Liver (tissue), 2 donors: ENCODE measurements around the gene VPS37B.

Experiments used
- CTCF ChIP-seq: fragments of 150-350 bp; IDR thresholded peaks from 2 replicates; pipeline ENCODE4 v1.5.1; 2017; ENCODE audit warnings: improper control_type of control experiment, low read depth, low read length; ENCODE audit not compliant: missing input control
- REST ChIP-seq: IDR thresholded peaks from 2 replicates; pipeline ENCODE4 v1.6.1; 2016; ENCODE audit warnings: antibody characterized with exemption, mild to moderate bottlenecking
- YY1 ChIP-seq: IDR thresholded peaks from 2 replicates; pipeline ENCODE4 v1.6.1; 2016; ENCODE audit warnings: antibody characterized with exemption, mild to moderate bottlenecking
- donor health status: healthy.

DNA sequence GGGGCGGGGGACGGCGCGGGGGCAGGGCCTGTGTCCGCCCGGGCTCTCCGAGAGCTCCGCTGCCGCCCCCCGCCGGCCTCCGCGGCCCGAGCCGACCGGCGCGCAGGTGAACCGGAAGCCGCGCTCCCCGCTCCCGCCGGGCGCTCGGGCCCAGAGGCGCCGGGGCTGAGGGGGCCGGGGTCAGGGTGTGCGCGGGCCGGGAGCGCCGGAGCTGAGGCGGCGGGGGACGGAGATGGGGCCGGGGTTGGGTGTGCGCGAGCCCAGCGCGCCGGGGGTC, 60.2 kb downstream of the VPS37B start:
- TF ChIP-seq YY1 (no peak), CTCF (no peak), REST (no peak)
